Fibroblast of mammary gland (primary cell): ENCODE measurements around the gene ETS1.

Experiments used
- DNase-seq: peaks from one replicate; pipeline ENCODE4 v3.0.0-alpha.2; 2010; ENCODE audit warnings: low read depth
- H3K4me3 ChIP-seq: 2 replicates; pipeline ENCODE4 v1.5.1; 2011; ENCODE audit warnings: low read depth, mild to moderate bottlenecking, low read length, moderate library complexity; ENCODE audit not compliant: control insufficient read depth
- CTCF ChIP-seq: conservative IDR thresholded peaks from 2 replicates; pipeline ENCODE4 v1.5.1; 2011; ENCODE audit warnings: low read depth, low read length, inconsistent platforms; ENCODE audit not compliant: control insufficient read depth, insufficient read depth

ETS1 gene

GRCh38 chr11:128488471-128488870, 98.9 kb downstream of the ETS1 start:
- DNase-seq = peak; percentile 99
- no peak for TF ChIP-seq CTCF
- no peak overlapping the region for H3K4me3 ChIP-seq

GRCh38 chr11:128487978-128488377, 99.4 kb downstream of the ETS1 start:
- no peak overlapping the region for H3K4me3 ChIP-seq
- no peak for DNase-seq
- TF ChIP-seq CTCF = no peak

- DNase-seq = no peak
- peak; percentile 9 for TF ChIP-seq CTCF
- no peak overlapping the region for H3K4me3 ChIP-seq
Measured at GRCh38 chr11:128484172-128484571, 103.2 kb downstream of the ETS1 start.

GRCh38 chr11:128483211-128483788, 104.1 kb downstream of the ETS1 start:
- H3K4me3 ChIP-seq = no peak overlapping the region

GRCh38 chr11:128482512-128483191, 104.7 kb downstream of the ETS1 start:
- peak; percentile 90 for DNase-seq
- TF ChIP-seq CTCF = no peak
- no peak overlapping the region for H3K4me3 ChIP-seq

More at GRCh38 chr11:128483211-128483788, 104.1 kb downstream of the ETS1 start:
- TF ChIP-seq CTCF = no peak
- no peak for DNase-seq

- DNase-seq = no peak
- TF ChIP-seq CTCF = no peak
- no peak overlapping the region for H3K4me3 ChIP-seq
Measured at GRCh38 chr11:128482092-128482491, 105.3 kb downstream of the ETS1 start.

- no peak overlapping the region for H3K4me3 ChIP-seq
- TF ChIP-seq CTCF = no peak
- peak; percentile 93 for DNase-seq
Measured at GRCh38 chr11:128481135-128481534, 106.2 kb downstream of the ETS1 start.
